K562 (cell line): ENCODE data around the gene DTNA. TPM values are rescaled to one million over a fixed set of nuclear protein-coding genes. Genes with fewer than 3 reads are reported as not detected.

Experiments used
- ATAC-seq: fragments of 200-7000 bp; cut with Tn5 transposase; 3 replicates; pipeline ENCODE4 v1.9.1; 2020; ENCODE audit warnings: moderate library complexity
- BruUV-seq: library from RNA; stranded (reverse); fragments of 400-500 nt; replicated peaks from 2 replicates; lab custom pipeline; 2021; lab: Mats Ljungman, UMichigan
- CTCF ChIA-PET: fragments of 300-600 bp; formaldehyde crosslinking; extraction: SDS; loops from one replicate; lab custom pipeline; 2021; ENCODE audit warnings: low intra/inter-chr PET ratio; lab: Yijun Ruan, JAX
- POLR2A ChIA-PET: fragments of 300-600, 350-650 bp; sonication (Branson Sonifier 250); formaldehyde crosslinking; extraction: SDS; loops from one replicate; lab custom pipeline; 2021; ENCODE audit warnings: antibody characterized with exemption, inconsistent platforms; lab: Yijun Ruan, JAX
- DNase-seq, 4 experiments: peaks; one replicate each; pipeline versions ENCODE4 v3.0.0 to v3.0.0-alpha.2; 2011 to 2018; ENCODE audit warnings: low spot score in 3 of 4, mixed read lengths in 3 of 4; ENCODE audit errors: extremely low read depth in 1 of 4
- FAIRE-seq: peaks from 2 replicates; lab custom pipeline; 2011; peaks lifted over from hg19 to GRCh38; lab: Jason Lieb, UNC
- H2AFZ ChIP-seq: 2 replicates; pipeline ENCODE4 v1.6.0; 2011; ENCODE audit warnings: low read depth, low read length, control low read depth, inconsistent platforms
- H3K27ac ChIP-seq: fragments of 200-600 bp; 3 replicates; pipeline ENCODE4 v1.8.0; 2011; ENCODE audit warnings: low read depth, mild to moderate bottlenecking, control low read depth, inconsistent platforms, low read length, moderate library complexity, mixed read lengths; ENCODE audit errors: extremely low read depth
- H3K27me3 ChIP-seq, 2 experiments: fragments of 300-600 bp in 1 of 2; 2 replicates in 1 of 2; 3 replicates in 1 of 2; pipeline versions ENCODE4 v1.6.0 to v1.8.0; 2011; ENCODE audit warnings: inconsistent platforms in 2 of 2, low read length in 2 of 2, mild to moderate bottlenecking in 1 of 2, mixed read lengths in 1 of 2, moderate library complexity in 1 of 2; ENCODE audit not compliant: control insufficient read depth in 2 of 2, insufficient read depth in 2 of 2
- H3K36me3 ChIP-seq: fragments of 300-600 bp; 3 replicates; pipeline ENCODE4 v1.8.0; 2011; ENCODE audit warnings: mild to moderate bottlenecking, low read length, inconsistent platforms; ENCODE audit not compliant: control insufficient read depth, insufficient read depth
- H3K4me1 ChIP-seq, 2 experiments: fragments of 200-600 bp in 1 of 2; replicated peaks in 1 of 2; 2 replicates in 1 of 2; 3 replicates in 1 of 2; pipeline versions ENCODE4 v1.5.1 to v1.8.0; 2011; ENCODE audit warnings: inconsistent platforms in 2 of 2, low read length in 2 of 2, mild to moderate bottlenecking in 1 of 2, mixed read lengths in 1 of 2, moderate library complexity in 1 of 2; ENCODE audit not compliant: control insufficient read depth in 2 of 2, insufficient read depth in 2 of 2
- H3K4me2 ChIP-seq: 2 replicates; pipeline ENCODE4 v1.6.1; 2011; ENCODE audit warnings: low read length, control low read depth, inconsistent platforms, mixed read lengths; ENCODE audit not compliant: insufficient read depth
- H3K4me3 ChIP-seq: fragments of 200-600 bp; sonication (generic), shearing (Covaris generic); 2 replicates; pipeline ENCODE4 v1.5.1; 2016; ENCODE audit warnings: control low read depth, inconsistent platforms
- H3K79me2 ChIP-seq: fragments of 200-600 bp; 3 replicates; pipeline ENCODE4 v1.8.0; 2011; ENCODE audit warnings: low read length, inconsistent platforms; ENCODE audit not compliant: control insufficient read depth, insufficient read depth
- H3K9ac ChIP-seq, 2 experiments: 2 replicates each; pipeline versions ENCODE4 v1.6.0 to v1.6.1; 2011; ENCODE audit warnings: low read depth in 2 of 2, low read length in 2 of 2, control low read depth in 1 of 2, inconsistent platforms in 1 of 2, mild to moderate bottlenecking in 1 of 2, mixed read lengths in 1 of 2; ENCODE audit not compliant: insufficient read depth in 1 of 2
- H3K9me1 ChIP-seq: one replicate; pipeline ENCODE4 v1.6.0; 2011; ENCODE audit warnings: inconsistent platforms, mild to moderate bottlenecking, low read length, moderate library complexity; ENCODE audit not compliant: control insufficient read depth, insufficient read depth
- H3K9me3 ChIP-seq: replicated peaks from 2 replicates; pipeline ENCODE4 v1.5.1; 2011; ENCODE audit warnings: low read depth, low read length, inconsistent platforms; ENCODE audit not compliant: control insufficient read depth, insufficient read depth
- H4K20me1 ChIP-seq: replicated peaks from 2 replicates; pipeline ENCODE4 v1.6.1; 2011; ENCODE audit warnings: low read length, inconsistent platforms, mixed read lengths; ENCODE audit not compliant: control insufficient read depth, insufficient read depth
- CHCHD3 ChIP-seq: fragments of 250-450 bp; sonication (Bioruptor Pico); IDR thresholded peaks from 2 replicates; pipeline ENCODE4 v2.1.2; 2022; ENCODE audit warnings: mild to moderate bottlenecking
- ETV5 ChIP-seq: sonication (generic); formaldehyde crosslinking; IDR thresholded peaks from 2 replicates; pipeline ENCODE4 v1.4.0; 2020; ENCODE audit warnings: low read depth, mild to moderate bottlenecking, missing genetic modification reagents
- KLF13 ChIP-seq: fragments of 450-650 bp; IDR thresholded peaks from 2 replicates; pipeline ENCODE4 v1.6.1; 2016; ENCODE audit warnings: missing genetic modification characterization, low read depth, mild to moderate bottlenecking, missing compliant biosample characterization, moderate library complexity, borderline replicate concordance
- SMC3 ChIP-seq: conservative IDR thresholded peaks from 2 replicates; pipeline ENCODE4 v1.6.1; 2011; ENCODE audit warnings: low read depth, low read length, improper control_type of control experiment; ENCODE audit not compliant: insufficient read depth
- TSC22D4 ChIP-seq: fragments of 450-650 bp; IDR thresholded peaks from 2 replicates; pipeline ENCODE4 v1.6.1; 2016; ENCODE audit warnings: missing genetic modification characterization, missing biosample characterization, control low read depth
- ZNF280A ChIP-seq: fragments of 450-650 bp; IDR thresholded peaks from 2 replicates; pipeline ENCODE4 v1.6.1; 2018; ENCODE audit warnings: mild to moderate bottlenecking, low read depth; ENCODE audit not compliant: partially characterized antibody
- WGBS: fragments of 100-300 bp; shearing (Covaris generic); methylation state at CpG from one replicate; pipeline ENCODE4 v1.1.6; 2016; ENCODE audit warnings: low coverage, mixed read lengths; ENCODE audit not compliant: insufficient coverage; ENCODE audit errors: missing lambda C conversion rate; 5-methylcytosine and 5-hydroxymethylcytosine counted together
- in situ Hi-C: fragments of 300-500 bp; cut with MboI; formaldehyde crosslinking; loops from 4 replicates; pipeline ENCODE4 v1.15.0; 2018; ENCODE audit warnings: inconsistent platforms, mixed read lengths
- intact Hi-C: fragments of 100-400 bp; cut with micrococcal nuclease; formaldehyde crosslinking; loops from 2 replicates; pipeline ENCODE4 v1.14.2; 2022
- polyA plus RNA-seq, 8 experiments: library from polyadenylated mRNA; depleted of rRNA in 4 of 8; stranded (reverse) in 5 of 8; unstranded in 3 of 8; fragments of >200 nt; fragmentation: Nextera tagmentation in 2 of 8; fragmentation: Illumina TruSeq in 1 of 8; extraction: Ambion mirVana in 2 of 8; extraction: Trizol in 1 of 8; gene quantifications; 2 replicates each; pipeline versions ENCODE4 v1.2.1 to v1.2.3, GENCODE V29; 2011 to 2014; ENCODE audit warnings: inconsistent platforms in 1 of 8, missing spikeins in 1 of 8
- total RNA-seq, 7 experiments: library from RNA; depleted of rRNA in 6 of 7; stranded (reverse); fragments of >200 nt in 6 of 7; fragmentation: Illumina TruSeq in 2 of 7; extraction: Trizol in 2 of 7; gene quantifications; 2 replicates each; pipeline versions ENCODE4 v1.2.1 to v1.2.3, GENCODE V29; 2011 to 2021; ENCODE audit warnings: low replicate concordance in 1 of 7

Gene DTNA
- total and polyA plus RNA-seq, 9 of the 15 experiments (the other 6 are each of a cell fraction or from before 2014, with no cell fraction given): 0.07 to 2.4 (median 0.22) TPM; not detected in 2

GRCh38 chr18:34820360-34821065 is 110.4 kb downstream of the DTNA start:
- Histone ChIP-seq H3K79me2 (no peaks in the 10 kb centered on the region), H3K27ac (no peak overlapping the region), H3K9me1 (no peaks in the 10 kb centered on the region), H3K27me3 (no peaks in the 10 kb centered on the region), H3K4me2 (no peak overlapping the region), H3K9ac (no peak overlapping the region), H3K9me3 (no peaks in the 10 kb centered on the region), H3K36me3 (no peaks in the 10 kb centered on the region), H4K20me1 (no peaks in the 10 kb centered on the region), H3K4me3 (no peak overlapping the region), H2AFZ (no peak overlapping the region), H3K4me1 (no peaks in the 10 kb centered on the region)
- ATAC-seq (no peak), FAIRE-seq (no peak), DNase-seq (no peak)
- WGBS: under 1% methylated on average over 7 of the region's 7 CpGs
- in situ Hi-C loops: no loop called here
- TF ChIP-seq CHCHD3 (no peak), SMC3 (no peak), ETV5 (no peak), KLF13 (tag) (no peak), TSC22D4 (tag) (no peak), ZNF280A (no peak)
- BruUV-seq: no TSS peak
- ChIA-PET CTCF (no interaction called here), POLR2A (interaction anchor here (0.6 kb wide), 1 partner anchor 412 kb away, joined by 3 read pairs; no protein-coding TSS in a partner anchor)
- intact Hi-C loops: no loop called here
